SK-N-SH (cell line): Measurements from ENCODE around the gene HHLA2. TPM values are rescaled to one million over a fixed set of nuclear protein-coding genes. Genes with fewer than 3 reads are reported as not detected.

Experiments
- CTCF ChIA-PET: fragments of 300-600, 350-600 bp; formaldehyde crosslinking; extraction: SDS; loops from one replicate; lab custom pipeline; 2021; lab: Yijun Ruan, JAX
- POLR2A ChIA-PET: fragments of 350-600 bp; sonication (Branson Sonifier 250); formaldehyde crosslinking; extraction: SDS; loops from one replicate; lab custom pipeline; 2020; ENCODE audit warnings: antibody characterized with exemption, inconsistent platforms; lab: Yijun Ruan, JAX
- DNase-seq: peaks from one replicate; pipeline ENCODE4 v3.0.0; 2012
- H2AFZ ChIP-seq: fragments of 200-600 bp; sonication (generic); 2 replicates; pipeline ENCODE4 v1.8.1; 2016; ENCODE audit warnings: antibody characterized with exemption, mild to moderate bottlenecking, low read depth
- H3F3A ChIP-seq: fragments of 200-600 bp; sonication (generic); replicated peaks from 2 replicates; pipeline ENCODE3; 2016; ENCODE audit warnings: antibody characterized with exemption, mild to moderate bottlenecking; ENCODE audit not compliant: insufficient read depth
- H3K27ac ChIP-seq, 2 experiments: fragments of 200-500 bp in 1 of 2; fragments of 200-600 bp in 1 of 2; sonication (Bioruptor generic) in 1 of 2; sonication (generic), shearing (Covaris generic) in 1 of 2; 2 replicates each; pipeline versions ENCODE4 v1.5.1 to v1.6.1; 2014 to 2016; ENCODE audit warnings: low read depth in 2 of 2, inconsistent platforms in 1 of 2, low read length in 1 of 2, mild to moderate bottlenecking in 1 of 2, mixed read lengths in 1 of 2
- H3K27me3 ChIP-seq: fragments of 200-600 bp; sonication (generic), shearing (Covaris generic); 2 replicates; pipeline ENCODE4 v1.6.1; 2016; ENCODE audit warnings: mixed run types; ENCODE audit not compliant: insufficient read depth
- H3K36me3 ChIP-seq, 2 experiments: fragments of 200-500 bp in 1 of 2; fragments of 200-600 bp in 1 of 2; sonication (Bioruptor generic) in 1 of 2; sonication (generic) in 1 of 2; replicated peaks in 1 of 2; 2 replicates each; pipeline versions ENCODE3 to v1.5.1; 2014 to 2016; ENCODE audit warnings: low read length in 1 of 2, mild to moderate bottlenecking in 1 of 2; ENCODE audit not compliant: insufficient read depth in 2 of 2, control insufficient read depth in 1 of 2
- H3K4me1 ChIP-seq, 2 experiments: fragments of 200-500 bp in 1 of 2; fragments of 200-600 bp in 1 of 2; sonication (Bioruptor generic) in 1 of 2; sonication (generic), shearing (Covaris generic) in 1 of 2; 2 replicates each; pipeline versions ENCODE4 v1.5.1 to v1.6.1; 2014 to 2016; ENCODE audit warnings: low read depth in 1 of 2, low read length in 1 of 2, mixed run types in 1 of 2; ENCODE audit not compliant: insufficient read depth in 2 of 2, control insufficient read depth in 1 of 2
- H3K4me2 ChIP-seq: fragments of 200-600 bp; sonication (generic), shearing (Covaris generic); 2 replicates; pipeline ENCODE4 v1.6.1; 2017; ENCODE audit warnings: mixed run types
- H3K4me3 ChIP-seq, 2 experiments: fragments of 200-500 bp in 1 of 2; fragments of 200-600 bp in 1 of 2; sonication (Bioruptor generic) in 1 of 2; sonication (generic), shearing (Covaris generic) in 1 of 2; 2 replicates each; pipeline versions ENCODE4 v1.5.1 to v1.8.1; 2014 to 2016; ENCODE audit warnings: low read depth in 2 of 2, inconsistent platforms in 1 of 2, low read length in 1 of 2, mild to moderate bottlenecking in 1 of 2, mixed read lengths in 1 of 2, moderate library complexity in 1 of 2
- H3K79me2 ChIP-seq: fragments of 200-600 bp; sonication (generic); 2 replicates; pipeline ENCODE4 v1.8.1; 2017; ENCODE audit warnings: mild to moderate bottlenecking; ENCODE audit not compliant: insufficient read depth
- H3K9ac ChIP-seq: fragments of 200-600 bp; sonication (generic); 2 replicates; pipeline ENCODE4 v1.6.1; 2017; ENCODE audit warnings: mixed run types
- H3K9me2 ChIP-seq: fragments of 200-600 bp; sonication (generic); 2 replicates; pipeline ENCODE4 v1.6.1; 2017; ENCODE audit warnings: mixed run types
- H3K9me3 ChIP-seq: fragments of 200-600 bp; sonication (generic); 2 replicates; pipeline ENCODE4 v1.6.1; 2017; ENCODE audit warnings: mixed run types, mild to moderate bottlenecking, moderate library complexity
- H4K20me1 ChIP-seq: fragments of 200-600 bp; sonication (generic); 2 replicates; pipeline ENCODE4 v1.6.1; 2017; ENCODE audit warnings: mild to moderate bottlenecking, mixed run types; ENCODE audit not compliant: insufficient read depth
- CHD2 ChIP-seq: fragments of 150-350 bp; IDR thresholded peaks from 2 replicates; pipeline ENCODE4 v1.6.1; 2018; ENCODE audit warnings: low read length; ENCODE audit not compliant: partially characterized antibody
- ELF1 ChIP-seq: IDR thresholded peaks from 2 replicates; pipeline ENCODE4 v1.4.0; 2012
- EZH2phosphoT487 ChIP-seq: fragments of 200-600 bp; sonication (generic); IDR thresholded peaks from 2 replicates; pipeline ENCODE4 v1.6.1; 2017; ENCODE audit warnings: low read depth, mixed run types, mild to moderate bottlenecking, antibody characterized with exemption, moderate library complexity, borderline replicate concordance
- FOXJ3 ChIP-seq: sonication (generic); formaldehyde crosslinking; IDR thresholded peaks from 2 replicates; pipeline ENCODE4 v1.5.1; 2020; ENCODE audit warnings: mild to moderate bottlenecking, missing genetic modification reagents
- FOXM1 ChIP-seq: IDR thresholded peaks from 2 replicates; pipeline ENCODE4 v1.4.0; 2012; ENCODE audit warnings: low read depth, mild to moderate bottlenecking
- GATA2 ChIP-seq: sonication (generic); formaldehyde crosslinking; IDR thresholded peaks from 2 replicates; pipeline ENCODE4 v1.5.0; 2020; ENCODE audit warnings: mild to moderate bottlenecking, missing genetic modification reagents
- MEF2A ChIP-seq: IDR thresholded peaks from 2 replicates; pipeline ENCODE4 v1.4.0; 2012; ENCODE audit warnings: low read depth, borderline replicate concordance
- MXI1 ChIP-seq: IDR thresholded peaks from 2 replicates; pipeline ENCODE4 v1.6.1; 2012; ENCODE audit warnings: mild to moderate bottlenecking, low read depth, low read length, improper control_type of control experiment
- RAD21 ChIP-seq: IDR thresholded peaks from 2 replicates; pipeline ENCODE4 v1.6.1; 2012; ENCODE audit warnings: mild to moderate bottlenecking, low read length
- RCOR1 ChIP-seq: fragments of 150-350 bp; IDR thresholded peaks from 2 replicates; pipeline ENCODE4 v1.6.1; 2017; ENCODE audit warnings: antibody characterized with exemption, low read length
- RFX5 ChIP-seq: IDR thresholded peaks from 2 replicates; pipeline ENCODE4 v1.6.1; 2012; ENCODE audit warnings: mild to moderate bottlenecking, improper control_type of control experiment, low read length
- SMC3 ChIP-seq: IDR thresholded peaks from 2 replicates; pipeline ENCODE4 v1.6.1; 2012; ENCODE audit warnings: low read depth, low read length, improper control_type of control experiment
- TAF1 ChIP-seq: IDR thresholded peaks from 2 replicates; pipeline ENCODE4 v1.6.1; 2012; ENCODE audit warnings: low read depth, mild to moderate bottlenecking, low read length, moderate library complexity, borderline replicate concordance
- TCF12 ChIP-seq: IDR thresholded peaks from 2 replicates; pipeline ENCODE4 v1.4.0; 2012
- TEAD4 ChIP-seq: IDR thresholded peaks from 2 replicates; pipeline ENCODE4 v1.4.0; 2012; ENCODE audit warnings: mild to moderate bottlenecking, borderline replicate concordance; ENCODE audit not compliant: insufficient read depth
- USF2 ChIP-seq: fragments of 150-350 bp; IDR thresholded peaks from 2 replicates; pipeline ENCODE4 v1.6.1; 2017; ENCODE audit warnings: antibody characterized with exemption, low read length, low read depth, borderline replicate concordance
- WGBS: methylation state at CpG from one replicate; pipeline ENCODE4 v1.1.6; 2017; ENCODE audit warnings: low lambda C conversion rate; 5-methylcytosine and 5-hydroxymethylcytosine counted together
- polyA plus RNA-seq, 3 experiments: library from polyadenylated mRNA; depleted of rRNA; stranded (reverse); fragments of >200 nt; gene quantifications; 2 replicates each; pipeline ENCODE4 v1.2.3, GENCODE V29; 2012
- TF ChIP-seq, protein P1 (sequence below): fragments of 200-600 bp; sonication (generic); IDR thresholded peaks from 2 replicates; pipeline ENCODE4 v1.6.1; 2017; ENCODE audit warnings: antibody characterized with exemption, mild to moderate bottlenecking, moderate library complexity
- TF ChIP-seq, protein P2 (sequence below): IDR thresholded peaks from 2 replicates; pipeline ENCODE4; 2012

The HHLA2 gene
- polyA plus RNA-seq, 1 of the 3 experiments (the other 2 are of a cell fraction): not detected

DNA sequence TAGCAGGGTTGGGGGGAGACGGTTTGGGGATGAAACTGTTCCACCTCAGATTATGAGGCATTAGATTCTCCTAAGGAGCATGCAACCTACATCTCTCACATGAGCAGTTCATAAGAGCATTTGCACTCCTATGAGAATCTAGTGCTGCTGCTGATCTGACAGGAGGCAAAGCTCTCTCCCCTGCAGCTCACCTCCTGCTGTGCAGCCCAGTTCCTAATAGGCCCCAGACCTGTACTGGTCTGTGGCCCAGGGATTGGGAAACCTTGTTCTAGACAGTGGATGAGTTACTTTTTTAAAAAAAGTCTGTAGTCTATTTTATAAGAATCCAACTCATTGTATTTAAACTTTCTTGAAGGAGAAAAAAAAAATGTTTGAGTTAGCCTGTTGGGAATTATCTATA is 100.0 kb downstream of the HHLA2 start:
- CTCF ChIA-PET: interaction anchor here (1.1 kb wide), 1 partner anchor 9 kb away, joined by 3 read pairs; no protein-coding TSS in a partner anchor
- Histone ChIP-seq H3K27me3 (no peaks in the 10 kb centered on the region), H3K79me2 (no peaks in the 10 kb centered on the region), H3F3A (no peaks in the 10 kb centered on the region), H3K4me2 (no peak overlapping the region), H3K4me3 (no peak overlapping the region), H4K20me1 (no peaks in the 10 kb centered on the region), H3K36me3 (no peaks in the 10 kb centered on the region), H3K4me1 (peaks cover 0 to 10% of the 10 kb centered on the region in 2 experiments; a peak in 1 of 4 replicates), H3K9me3 (no peaks in the 10 kb centered on the region), H3K9me2 (no peaks in the 10 kb centered on the region)
- WGBS: 81% methylated on average over 1 of the region's 1 CpG
- POLR2A ChIA-PET: no interaction called here
- no peak for DNase-seq
- no peak for TF ChIP-seq FOXJ3 (CRISPR knock-in tag)
- TF ChIP-seq MEF2A: no peak
- TF ChIP-seq, protein P1, sequence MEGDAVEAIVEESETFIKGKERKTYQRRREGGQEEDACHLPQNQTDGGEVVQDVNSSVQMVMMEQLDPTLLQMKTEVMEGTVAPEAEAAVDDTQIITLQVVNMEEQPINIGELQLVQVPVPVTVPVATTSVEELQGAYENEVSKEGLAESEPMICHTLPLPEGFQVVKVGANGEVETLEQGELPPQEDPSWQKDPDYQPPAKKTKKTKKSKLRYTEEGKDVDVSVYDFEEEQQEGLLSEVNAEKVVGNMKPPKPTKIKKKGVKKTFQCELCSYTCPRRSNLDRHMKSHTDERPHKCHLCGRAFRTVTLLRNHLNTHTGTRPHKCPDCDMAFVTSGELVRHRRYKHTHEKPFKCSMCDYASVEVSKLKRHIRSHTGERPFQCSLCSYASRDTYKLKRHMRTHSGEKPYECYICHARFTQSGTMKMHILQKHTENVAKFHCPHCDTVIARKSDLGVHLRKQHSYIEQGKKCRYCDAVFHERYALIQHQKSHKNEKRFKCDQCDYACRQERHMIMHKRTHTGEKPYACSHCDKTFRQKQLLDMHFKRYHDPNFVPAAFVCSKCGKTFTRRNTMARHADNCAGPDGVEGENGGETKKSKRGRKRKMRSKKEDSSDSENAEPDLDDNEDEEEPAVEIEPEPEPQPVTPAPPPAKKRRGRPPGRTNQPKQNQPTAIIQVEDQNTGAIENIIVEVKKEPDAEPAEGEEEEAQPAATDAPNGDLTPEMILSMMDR: no peak
- no peak for TF ChIP-seq MXI1
- TF ChIP-seq, protein P2, sequence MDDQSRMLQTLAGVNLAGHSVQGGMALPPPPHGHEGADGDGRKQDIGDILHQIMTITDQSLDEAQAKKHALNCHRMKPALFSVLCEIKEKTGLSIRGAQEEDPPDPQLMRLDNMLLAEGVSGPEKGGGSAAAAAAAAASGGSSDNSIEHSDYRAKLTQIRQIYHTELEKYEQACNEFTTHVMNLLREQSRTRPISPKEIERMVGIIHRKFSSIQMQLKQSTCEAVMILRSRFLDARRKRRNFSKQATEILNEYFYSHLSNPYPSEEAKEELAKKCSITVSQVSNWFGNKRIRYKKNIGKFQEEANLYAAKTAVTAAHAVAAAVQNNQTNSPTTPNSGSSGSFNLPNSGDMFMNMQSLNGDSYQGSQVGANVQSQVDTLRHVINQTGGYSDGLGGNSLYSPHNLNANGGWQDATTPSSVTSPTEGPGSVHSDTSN: no peak
- no peak for TF ChIP-seq EZH2phosphoT487
- TF ChIP-seq ELF1: no peak
- no peak for TF ChIP-seq GATA2 (CRISPR knock-in tag)
- no peak for TF ChIP-seq FOXM1
- TF ChIP-seq TCF12: no peak
- TF ChIP-seq, all 33 proteins: peak for 0
- Histone ChIP-seq H2AFZ (no peak overlapping the region), H3K9ac (no peak overlapping the region), H3K27ac (no peak overlapping the region)

DNA sequence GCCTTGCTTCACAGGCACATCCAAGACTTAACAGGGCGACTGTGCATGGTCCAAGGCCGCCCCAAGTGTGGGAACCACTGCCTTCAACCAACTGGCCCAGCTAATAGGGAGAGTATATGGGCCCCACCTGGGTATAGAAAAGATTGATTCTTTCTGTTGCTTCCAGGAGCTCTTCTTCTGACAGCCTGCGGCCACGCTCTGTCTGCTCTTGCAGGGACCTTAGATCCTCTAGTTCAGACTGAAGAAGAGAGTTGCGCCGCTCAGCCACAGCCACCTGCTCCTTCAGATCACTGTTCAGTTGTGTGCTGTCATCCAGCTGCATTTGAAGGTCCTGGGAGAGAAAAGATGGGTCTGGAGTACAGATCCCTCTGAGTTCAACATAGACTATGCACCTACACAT is 102.2 kb downstream of the HHLA2 start:
- no peaks in the 10 kb centered on the region for H3K27me3 ChIP-seq
- 76% methylated on average over 4 of the region's 6 CpGs for WGBS
- TF ChIP-seq RAD21 (no peak), RFX5 (no peak), RCOR1 (no peak), TAF1 (no peak), USF2 (no peak), ELF1 (no peak), EZH2phosphoT487 (no peak), CHD2 (no peak), TEAD4 (no peak), SMC3 (no peak)
- TF ChIP-seq, protein P2: no peak
- H3K36me3 ChIP-seq: no peaks in the 10 kb centered on the region
- POLR2A ChIA-PET: no interaction called here
- DNase-seq: no peak
- H3K4me3 ChIP-seq: no peak overlapping the region
- no peak overlapping the region for H3K4me2 ChIP-seq
- no peaks in the 10 kb centered on the region for H3K9me3 ChIP-seq
- peaks cover 3% of the 10 kb centered on the region for H3F3A ChIP-seq
- H4K20me1 ChIP-seq: no peaks in the 10 kb centered on the region
- no peak overlapping the region for H3K27ac ChIP-seq
- no peaks in the 10 kb centered on the region for H3K79me2 ChIP-seq
- H3K9me2 ChIP-seq: no peaks in the 10 kb centered on the region
- CTCF ChIA-PET: interaction anchor here (1.3 kb wide), 1 partner anchor 80 kb away, joined by 3 read pairs; no protein-coding TSS in a partner anchor
- peaks cover 5 to 9% of the 10 kb centered on the region in 2 experiments for H3K4me1 ChIP-seq
- no peak overlapping the region for H2AFZ ChIP-seq
- no peak overlapping the region for H3K9ac ChIP-seq
